ENCODE data around the gene ADAMTS17.

DNA sequence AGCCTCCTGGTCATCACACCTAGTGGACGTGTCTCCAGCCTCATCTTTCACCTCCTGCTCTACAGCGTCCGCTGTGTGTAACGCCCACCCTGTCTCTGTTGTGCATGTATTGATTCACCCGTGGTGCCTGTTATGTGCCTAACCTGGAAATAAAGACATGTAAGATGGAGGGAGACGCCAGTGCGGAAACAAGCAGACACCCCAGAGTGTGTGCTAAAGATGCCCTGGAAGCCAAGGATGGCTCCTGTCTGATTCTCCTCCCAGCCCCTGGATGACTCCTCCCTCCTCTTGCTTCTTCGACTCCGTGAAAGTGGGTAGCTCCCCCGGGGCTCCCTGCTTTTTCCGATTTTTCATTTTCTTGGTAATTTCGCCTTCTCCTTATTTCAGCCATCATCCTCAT lies 241.8 kb downstream of the ADAMTS17 start:
- TF ChIP-seq POLR2A (IDR thresholded peaks at IDR 0.05; ENCODE audit: low read length) = no peak
- TF ChIP-seq GATA1 (IDR thresholded peaks at IDR 0.05; ENCODE audit: low read depth, low read length) = no peak
